HepG2 (cell line): ENCODE measurements around the gene WDR5B. TPM values are rescaled to one million over a fixed set of nuclear protein-coding genes. Genes with fewer than 3 reads are reported as not detected.

Experiments used
- ETV6 ChIP-seq: sonication (generic); formaldehyde crosslinking; conservative IDR thresholded peaks from 2 replicates; pipeline ENCODE4 v1.4.0; 2020; ENCODE audit warnings: missing genetic modification reagents
- FOXP1 ChIP-seq, 2 experiments: fragments of 450-650 bp in 1 of 2; IDR thresholded peaks; 2 replicates each; pipeline ENCODE4 v1.6.1; 2017 to 2018; ENCODE audit warnings: antibody characterized with exemption in 1 of 2
- GABPB1 ChIP-seq: IDR thresholded peaks from 2 replicates; pipeline ENCODE4 v1.6.1; 2016; ENCODE audit warnings: mild to moderate bottlenecking, missing genetic modification reagents, moderate library complexity, missing compliant biosample characterization
- PHB2 ChIP-seq: fragments of 450-650 bp; IDR thresholded peaks from 2 replicates; pipeline ENCODE4 v1.6.1; 2018; ENCODE audit not compliant: partially characterized antibody
- PHF20 ChIP-seq: sonication (generic); formaldehyde crosslinking; IDR thresholded peaks from 2 replicates; pipeline ENCODE4 v1.5.0; 2020; ENCODE audit warnings: mild to moderate bottlenecking, missing genetic modification reagents
- REPIN1 ChIP-seq: sonication (generic); formaldehyde crosslinking; IDR thresholded peaks from 2 replicates; pipeline ENCODE4 v1.8.0; 2022; ENCODE audit warnings: missing genetic modification reagents, low read depth, mild to moderate bottlenecking, borderline replicate concordance
- SSRP1 ChIP-seq: IDR thresholded peaks from 2 replicates; pipeline ENCODE4 v1.6.1; 2016; ENCODE audit warnings: control low read depth
- ZC3H13 ChIP-seq: sonication (generic); formaldehyde crosslinking; IDR thresholded peaks from 2 replicates; pipeline ENCODE4 v1.8.1; 2023; ENCODE audit warnings: mild to moderate bottlenecking, missing genetic modification reagents, moderate library complexity
- ZFY ChIP-seq: sonication (generic); formaldehyde crosslinking; IDR thresholded peaks from 2 replicates; pipeline ENCODE4 v1.4.0; 2020; ENCODE audit warnings: missing genetic modification reagents
- ZNF510 ChIP-seq: sonication (generic); formaldehyde crosslinking; IDR thresholded peaks from 2 replicates; pipeline ENCODE4 v1.4.0; 2020; ENCODE audit warnings: low read depth, mild to moderate bottlenecking, missing genetic modification reagents
- ZNF614 ChIP-seq: IDR thresholded peaks from 2 replicates; pipeline ENCODE4 v1.6.1; 2018; ENCODE audit warnings: missing biosample characterization, missing genetic modification reagents, inconsistent platforms, borderline replicate concordance
- polyA plus RNA-seq, 8 experiments: library from polyadenylated mRNA; depleted of rRNA in 3 of 8; stranded (reverse) in 7 of 8; unstranded in 1 of 8; fragments of >200 nt; fragmentation: Illumina TruSeq in 4 of 8; extraction: Trizol in 4 of 8; gene quantifications; 2 replicates each; pipeline versions ENCODE4 v1.2.1 to v1.2.3, GENCODE V29; 2011 to 2016; ENCODE audit warnings: low read depth in 4 of 8, missing spikeins in 1 of 8, mixed read lengths in 1 of 8; ENCODE audit not compliant: insufficient read depth in 1 of 8
- total RNA-seq, 5 experiments: library from RNA; depleted of rRNA; stranded (reverse); fragments of >200 nt; fragmentation: Illumina TruSeq; extraction: Trizol; gene quantifications; 2 replicates each; pipeline ENCODE4 v1.2.3, GENCODE V29; 2016; ENCODE audit warnings: low read depth in 1 of 5
- TF ChIP-seq, protein P1 (sequence below): sonication (generic); formaldehyde crosslinking; IDR thresholded peaks from 2 replicates; pipeline ENCODE4 v1.5.0; 2020; ENCODE audit warnings: missing genetic modification reagents
- TF ChIP-seq, protein P2 (sequence below): sonication (generic); formaldehyde crosslinking; IDR thresholded peaks from 2 replicates; pipeline ENCODE4 v1.4.0; 2020; ENCODE audit warnings: missing genetic modification reagents
- TF ChIP-seq, protein P3 (sequence below): sonication (generic); formaldehyde crosslinking; IDR thresholded peaks from 2 replicates; pipeline ENCODE4 v1.4.0; 2020; ENCODE audit warnings: missing genetic modification reagents
- TF ChIP-seq, protein P4 (sequence below): sonication (generic); formaldehyde crosslinking; IDR thresholded peaks from 2 replicates; pipeline ENCODE4 v1.9.0; 2022; ENCODE audit warnings: missing genetic modification reagents, mild to moderate bottlenecking, borderline replicate concordance
- TF ChIP-seq, protein P5 (sequence below): sonication (generic); formaldehyde crosslinking; IDR thresholded peaks from 2 replicates; pipeline ENCODE4 v1.5.0; 2020; ENCODE audit warnings: missing genetic modification reagents
- TF ChIP-seq, protein P6 (sequence below): sonication (generic); formaldehyde crosslinking; IDR thresholded peaks from 2 replicates; pipeline ENCODE4; 2020; ENCODE audit warnings: missing genetic modification reagents, mild to moderate bottlenecking, borderline replicate concordance

WDR5B gene
- total and polyA plus RNA-seq, 2 of the 13 experiments (the other 11 are each of a cell fraction or from before 2014, with no cell fraction given) = 2.5 to 3.6 TPM

DNA sequence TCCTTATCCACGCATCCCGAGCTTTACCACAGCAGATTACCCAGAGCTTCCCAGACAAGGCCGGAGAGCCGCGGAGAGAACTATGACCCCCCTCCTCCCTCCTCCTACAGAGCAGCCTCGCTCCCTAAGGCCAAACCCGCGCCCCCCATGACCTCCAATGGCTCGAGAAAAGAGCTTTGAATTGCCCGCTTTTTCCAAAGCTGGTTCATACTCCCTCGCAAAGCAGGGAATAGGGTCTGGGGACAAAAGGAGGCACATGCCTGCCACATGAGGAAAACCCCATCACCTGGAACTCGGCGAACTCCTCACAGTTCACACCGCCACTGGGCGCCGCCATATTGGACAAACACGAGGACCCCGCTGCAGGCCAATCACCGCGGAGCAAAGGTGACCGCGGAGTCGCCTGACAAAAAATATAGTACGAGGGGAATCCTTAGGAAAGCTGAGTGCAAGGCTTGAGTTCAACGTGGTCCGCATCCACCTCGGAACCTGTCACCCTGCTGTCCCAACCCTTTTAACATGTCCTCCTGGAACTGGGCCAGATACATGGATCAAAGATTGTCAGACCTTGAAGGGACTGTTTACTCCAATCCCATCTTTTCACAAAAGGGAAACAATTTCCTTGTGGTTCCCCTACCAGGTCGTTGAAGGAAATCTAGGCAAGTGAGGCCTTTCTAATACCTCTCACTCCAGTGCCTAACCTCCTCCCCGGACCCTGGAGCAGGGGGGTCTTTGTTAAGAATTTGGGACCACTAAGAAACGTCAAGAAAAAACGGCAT lies 32.8 kb downstream of the WDR5B start, which contains the start of gene MIX23 (continued):
- TF ChIP-seq, protein P1, sequence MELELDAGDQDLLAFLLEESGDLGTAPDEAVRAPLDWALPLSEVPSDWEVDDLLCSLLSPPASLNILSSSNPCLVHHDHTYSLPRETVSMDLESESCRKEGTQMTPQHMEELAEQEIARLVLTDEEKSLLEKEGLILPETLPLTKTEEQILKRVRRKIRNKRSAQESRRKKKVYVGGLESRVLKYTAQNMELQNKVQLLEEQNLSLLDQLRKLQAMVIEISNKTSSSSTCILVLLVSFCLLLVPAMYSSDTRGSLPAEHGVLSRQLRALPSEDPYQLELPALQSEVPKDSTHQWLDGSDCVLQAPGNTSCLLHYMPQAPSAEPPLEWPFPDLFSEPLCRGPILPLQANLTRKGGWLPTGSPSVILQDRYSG (CRISPR knock-in tag) = 0 out of 2 replicates have a peak, but pooled peaks have one; percentile 50
- TF ChIP-seq, protein P2, sequence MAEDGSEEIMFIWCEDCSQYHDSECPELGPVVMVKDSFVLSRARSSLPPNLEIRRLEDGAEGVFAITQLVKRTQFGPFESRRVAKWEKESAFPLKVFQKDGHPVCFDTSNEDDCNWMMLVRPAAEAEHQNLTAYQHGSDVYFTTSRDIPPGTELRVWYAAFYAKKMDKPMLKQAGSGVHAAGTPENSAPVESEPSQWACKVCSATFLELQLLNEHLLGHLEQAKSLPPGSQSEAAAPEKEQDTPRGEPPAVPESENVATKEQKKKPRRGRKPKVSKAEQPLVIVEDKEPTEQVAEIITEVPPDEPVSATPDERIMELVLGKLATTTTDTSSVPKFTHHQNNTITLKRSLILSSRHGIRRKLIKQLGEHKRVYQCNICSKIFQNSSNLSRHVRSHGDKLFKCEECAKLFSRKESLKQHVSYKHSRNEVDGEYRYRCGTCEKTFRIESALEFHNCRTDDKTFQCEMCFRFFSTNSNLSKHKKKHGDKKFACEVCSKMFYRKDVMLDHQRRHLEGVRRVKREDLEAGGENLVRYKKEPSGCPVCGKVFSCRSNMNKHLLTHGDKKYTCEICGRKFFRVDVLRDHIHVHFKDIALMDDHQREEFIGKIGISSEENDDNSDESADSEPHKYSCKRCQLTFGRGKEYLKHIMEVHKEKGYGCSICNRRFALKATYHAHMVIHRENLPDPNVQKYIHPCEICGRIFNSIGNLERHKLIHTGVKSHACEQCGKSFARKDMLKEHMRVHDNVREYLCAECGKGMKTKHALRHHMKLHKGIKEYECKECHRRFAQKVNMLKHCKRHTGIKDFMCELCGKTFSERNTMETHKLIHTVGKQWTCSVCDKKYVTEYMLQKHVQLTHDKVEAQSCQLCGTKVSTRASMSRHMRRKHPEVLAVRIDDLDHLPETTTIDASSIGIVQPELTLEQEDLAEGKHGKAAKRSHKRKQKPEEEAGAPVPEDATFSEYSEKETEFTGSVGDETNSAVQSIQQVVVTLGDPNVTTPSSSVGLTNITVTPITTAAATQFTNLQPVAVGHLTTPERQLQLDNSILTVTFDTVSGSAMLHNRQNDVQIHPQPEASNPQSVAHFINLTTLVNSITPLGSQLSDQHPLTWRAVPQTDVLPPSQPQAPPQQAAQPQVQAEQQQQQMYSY = no peak
- TF ChIP-seq ZFY (CRISPR knock-in tag) (peak; percentile 85), GABPB1 (peak; percentile 56), PHF20 (CRISPR knock-in tag) (peak; percentile 86), PHB2 (no peak), ZC3H13 (CRISPR knock-in tag) (0 out of 2 replicates have a peak, but pooled peaks have one; percentile 41), REPIN1 (peak; percentile 96), FOXP1 (IDR thresholded peaks at IDR 0.05) (no peak), FOXP1 (CRISPR knock-in tag; IDR thresholded peaks at IDR 0.05) (0 out of 2 replicates have a peak, but pooled peaks have one; percentile 35), ZNF614 (CRISPR knock-in tag) (no peak; the same call in 1 of the 2 replicates), SSRP1 (0 out of 2 replicates have a peak, but pooled peaks have one; percentile 15), ETV6 (CRISPR knock-in tag) (no peak), ZNF510 (no peak; the same call in 1 of the 2 replicates)
- TF ChIP-seq, protein P3, sequence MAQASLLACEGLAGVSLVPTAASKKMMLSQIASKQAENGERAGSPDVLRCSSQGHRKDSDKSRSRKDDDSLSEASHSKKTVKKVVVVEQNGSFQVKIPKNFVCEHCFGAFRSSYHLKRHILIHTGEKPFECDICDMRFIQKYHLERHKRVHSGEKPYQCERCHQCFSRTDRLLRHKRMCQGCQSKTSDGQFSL (CRISPR knock-in tag) = peak; percentile 68; the same call in 1 of the 2 replicates
- TF ChIP-seq, protein P4, sequence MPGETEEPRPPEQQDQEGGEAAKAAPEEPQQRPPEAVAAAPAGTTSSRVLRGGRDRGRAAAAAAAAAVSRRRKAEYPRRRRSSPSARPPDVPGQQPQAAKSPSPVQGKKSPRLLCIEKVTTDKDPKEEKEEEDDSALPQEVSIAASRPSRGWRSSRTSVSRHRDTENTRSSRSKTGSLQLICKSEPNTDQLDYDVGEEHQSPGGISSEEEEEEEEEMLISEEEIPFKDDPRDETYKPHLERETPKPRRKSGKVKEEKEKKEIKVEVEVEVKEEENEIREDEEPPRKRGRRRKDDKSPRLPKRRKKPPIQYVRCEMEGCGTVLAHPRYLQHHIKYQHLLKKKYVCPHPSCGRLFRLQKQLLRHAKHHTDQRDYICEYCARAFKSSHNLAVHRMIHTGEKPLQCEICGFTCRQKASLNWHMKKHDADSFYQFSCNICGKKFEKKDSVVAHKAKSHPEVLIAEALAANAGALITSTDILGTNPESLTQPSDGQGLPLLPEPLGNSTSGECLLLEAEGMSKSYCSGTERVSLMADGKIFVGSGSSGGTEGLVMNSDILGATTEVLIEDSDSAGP (CRISPR knock-in tag) = peak; percentile 33; the same call in 1 of the 2 replicates
- TF ChIP-seq, protein P5, sequence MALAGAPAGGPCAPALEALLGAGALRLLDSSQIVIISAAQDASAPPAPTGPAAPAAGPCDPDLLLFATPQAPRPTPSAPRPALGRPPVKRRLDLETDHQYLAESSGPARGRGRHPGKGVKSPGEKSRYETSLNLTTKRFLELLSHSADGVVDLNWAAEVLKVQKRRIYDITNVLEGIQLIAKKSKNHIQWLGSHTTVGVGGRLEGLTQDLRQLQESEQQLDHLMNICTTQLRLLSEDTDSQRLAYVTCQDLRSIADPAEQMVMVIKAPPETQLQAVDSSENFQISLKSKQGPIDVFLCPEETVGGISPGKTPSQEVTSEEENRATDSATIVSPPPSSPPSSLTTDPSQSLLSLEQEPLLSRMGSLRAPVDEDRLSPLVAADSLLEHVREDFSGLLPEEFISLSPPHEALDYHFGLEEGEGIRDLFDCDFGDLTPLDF = no peak
- TF ChIP-seq, protein P6, sequence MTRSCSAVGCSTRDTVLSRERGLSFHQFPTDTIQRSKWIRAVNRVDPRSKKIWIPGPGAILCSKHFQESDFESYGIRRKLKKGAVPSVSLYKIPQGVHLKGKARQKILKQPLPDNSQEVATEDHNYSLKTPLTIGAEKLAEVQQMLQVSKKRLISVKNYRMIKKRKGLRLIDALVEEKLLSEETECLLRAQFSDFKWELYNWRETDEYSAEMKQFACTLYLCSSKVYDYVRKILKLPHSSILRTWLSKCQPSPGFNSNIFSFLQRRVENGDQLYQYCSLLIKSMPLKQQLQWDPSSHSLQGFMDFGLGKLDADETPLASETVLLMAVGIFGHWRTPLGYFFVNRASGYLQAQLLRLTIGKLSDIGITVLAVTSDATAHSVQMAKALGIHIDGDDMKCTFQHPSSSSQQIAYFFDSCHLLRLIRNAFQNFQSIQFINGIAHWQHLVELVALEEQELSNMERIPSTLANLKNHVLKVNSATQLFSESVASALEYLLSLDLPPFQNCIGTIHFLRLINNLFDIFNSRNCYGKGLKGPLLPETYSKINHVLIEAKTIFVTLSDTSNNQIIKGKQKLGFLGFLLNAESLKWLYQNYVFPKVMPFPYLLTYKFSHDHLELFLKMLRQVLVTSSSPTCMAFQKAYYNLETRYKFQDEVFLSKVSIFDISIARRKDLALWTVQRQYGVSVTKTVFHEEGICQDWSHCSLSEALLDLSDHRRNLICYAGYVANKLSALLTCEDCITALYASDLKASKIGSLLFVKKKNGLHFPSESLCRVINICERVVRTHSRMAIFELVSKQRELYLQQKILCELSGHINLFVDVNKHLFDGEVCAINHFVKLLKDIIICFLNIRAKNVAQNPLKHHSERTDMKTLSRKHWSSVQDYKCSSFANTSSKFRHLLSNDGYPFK (CRISPR knock-in tag) = peak; percentile 97
